ENCODE data around the gene PSMG2. TPM values are rescaled to one million over a fixed set of nuclear protein-coding genes. Genes with fewer than 3 reads are reported as not detected.

PSMG2 gene
- total RNA-seq, 4 donors from 2014 or later: 65.7 to 86.1 (median 69.7) TPM

DNA sequence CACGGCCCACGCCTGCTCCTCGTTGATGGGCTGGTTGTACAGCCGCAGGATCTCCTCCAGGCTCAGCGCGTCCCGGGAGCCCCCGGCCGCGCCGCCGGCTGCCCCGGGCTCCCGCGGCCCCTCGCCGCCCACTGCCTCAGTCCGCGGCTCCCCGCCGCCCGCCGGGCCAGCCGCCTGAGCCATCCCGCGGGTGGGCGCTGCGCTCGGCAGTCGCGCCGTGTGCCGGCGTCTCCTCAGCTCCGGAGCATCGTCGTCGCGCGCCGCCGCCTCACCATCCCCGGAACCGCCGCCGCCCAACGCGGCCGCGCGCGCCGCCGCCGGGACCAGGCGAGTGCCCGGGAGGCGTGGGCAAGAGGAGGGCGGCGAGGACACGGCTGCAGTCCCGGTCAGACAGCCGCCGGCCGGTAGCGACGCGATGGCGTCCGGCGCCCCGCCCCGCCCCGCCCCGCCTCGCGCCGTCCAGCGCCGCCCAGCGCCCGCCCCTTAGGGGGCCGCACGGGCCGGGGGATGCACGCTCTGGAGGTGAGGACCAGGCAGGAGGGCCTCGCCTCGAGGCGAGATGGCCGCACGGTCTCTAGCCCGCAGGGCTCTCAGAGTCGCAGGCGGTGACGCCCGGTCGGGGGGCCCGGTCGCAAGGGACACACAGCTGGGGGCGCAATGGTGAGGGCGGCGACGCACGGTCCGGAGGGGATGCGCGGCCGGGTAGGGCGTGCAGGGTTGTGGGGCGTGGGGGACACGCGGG lies 45.0 kb upstream of the PSMG2 start, which contains the start of gene SPIRE1:
Gene SPIRE1 (minus strand): TSS at position 424 of the 742 bp plus-strand sequence. CDS start 241 bp downstream, at position 183.
- WGBS, 2 donors: no CpG with 5 or more reads among the region's 112 CpGs
- no peaks in the 10 kb centered on the region for H3K27me3 ChIP-seq
- peak; percentile 65 to 67 for DNase-seq
- intact Hi-C loops (cut with DNase I): no loop called here
- TF ChIP-seq POLR2A (IDR thresholded peaks at IDR 0.05) (peak in 1 of 2 donors; percentile 82), CTCF (IDR thresholded peaks at IDR 0.05) (peak in 1 of 6 experiments; percentile 4)
- H3K4me1 ChIP-seq: peaks cover 0 to 5% of the 10 kb centered on the region in 2 donors
- no peaks in the 10 kb centered on the region for H3K9me3 ChIP-seq
- H3K36me3 ChIP-seq: no peaks in the 10 kb centered on the region
- H3K27ac ChIP-seq: peak within 1 kb of the TSS; percentile 77 to 93 (median 81)
- peak within 1 kb of the TSS; percentile 50 to 86 (median 58) for H3K4me3 ChIP-seq (replicated peaks in 1 of 3)

GRCh38 chr18:12658426-12659138 lies 44.3 kb upstream of the PSMG2 start:
- DNase-seq: peak; percentile 47 to 50
- peak overlapping the region; percentile 66 to 93 (median 69) for H3K27ac ChIP-seq
- intact Hi-C loops (cut with DNase I): no loop called here
- no peaks in the 10 kb centered on the region for H3K27me3 ChIP-seq
- no peaks in the 10 kb centered on the region for H3K9me3 ChIP-seq
- H3K36me3 ChIP-seq: no peaks in the 10 kb centered on the region
- TF ChIP-seq POLR2A (IDR thresholded peaks at IDR 0.05) (no peak), CTCF (IDR thresholded peaks at IDR 0.05) (no peak)
- 22 to 33% methylated on average over 21 to 30 of the region's 42 CpGs for WGBS, 2 donors
- peak overlapping the region; percentile 47 to 86 (median 58) for H3K4me3 ChIP-seq (replicated peaks in 1 of 3)
- H3K4me1 ChIP-seq: peaks cover 0 to 5% of the 10 kb centered on the region in 2 donors

GRCh38 chr18:12659904-12660605 lies 42.8 kb upstream of the PSMG2 start:
- H3K9me3 ChIP-seq: no peaks in the 10 kb centered on the region
- H3K36me3 ChIP-seq: no peaks in the 10 kb centered on the region
- intact Hi-C loops (cut with DNase I): loop anchor here (2.0 to 5.0 kb wide), 2 partner anchors 123 to 267 kb away; no protein-coding TSS in a partner anchor
- TF ChIP-seq POLR2A (IDR thresholded peaks at IDR 0.05) (no peak), CTCF (IDR thresholded peaks at IDR 0.05) (peak; percentile 69 to 95 (median 87))
- peaks cover 0 to 5% of the 10 kb centered on the region in 2 donors for H3K4me1 ChIP-seq
- no peak overlapping the region for H3K4me3 ChIP-seq (replicated peaks in 1 of 3)
- peak; percentile 52 to 56 for DNase-seq
- WGBS, 2 donors: 80 to 85% methylated on average over 9 of the region's 9 CpGs
- H3K27ac ChIP-seq: no peak overlapping the region
- H3K27me3 ChIP-seq: no peaks in the 10 kb centered on the region

GRCh38 chr18:12668041-12668440 lies 34.8 kb upstream of the PSMG2 start:
- H3K27ac ChIP-seq: no peak overlapping the region
- 93 to 97% methylated on average over 5 of the region's 5 CpGs for WGBS, 2 donors

More at GRCh38 chr18:12668041-12668440, 34.8 kb upstream of the PSMG2 start:
- Histone ChIP-seq H3K4me3 (replicated peaks in 1 of 3) (no peak overlapping the region), H3K27me3 (no peaks in the 10 kb centered on the region), H3K9me3 (no peaks in the 10 kb centered on the region), H3K4me1 (no peaks in the 10 kb centered on the region), H3K36me3 (no peaks in the 10 kb centered on the region)
- intact Hi-C loops (cut with DNase I): no loop called here
- TF ChIP-seq CTCF (IDR thresholded peaks at IDR 0.05) (no peak), POLR2A (IDR thresholded peaks at IDR 0.05) (no peak)
- no peak for DNase-seq

Measured in thyroid gland (tissue), 4 donors.